K562 (cell line): ENCODE measurements around the gene PMFBP1. TPM values are rescaled to one million over a fixed set of nuclear protein-coding genes. Genes with fewer than 3 reads are reported as not detected.

Experiments
- BRD4 ChIP-seq: fragments of 200-600 bp; sonication (generic); IDR thresholded peaks from 2 replicates; pipeline ENCODE4 v1.6.1; 2017; ENCODE audit warnings: inconsistent platforms
- CXXC5 ChIP-seq: fragments of 250-450 bp; sonication (Bioruptor Pico); IDR thresholded peaks from 2 replicates; pipeline ENCODE4 v1.8.0; 2022; ENCODE audit warnings: inconsistent platforms, mild to moderate bottlenecking, moderate library complexity
- HDAC6 ChIP-seq: IDR thresholded peaks from 2 replicates; pipeline ENCODE4 v1.6.1; 2012; ENCODE audit warnings: low read depth, mild to moderate bottlenecking, control low read depth, inconsistent platforms, low read length, moderate library complexity
- NR3C1 ChIP-seq: sonication (generic); formaldehyde crosslinking; IDR thresholded peaks from 2 replicates; pipeline ENCODE4 v1.8.1; 2022; ENCODE audit warnings: missing genetic modification reagents
- SIN3B ChIP-seq: fragments of 450-650 bp; IDR thresholded peaks from 2 replicates; pipeline ENCODE4 v1.6.1; 2017; ENCODE audit warnings: low read depth, mild to moderate bottlenecking, moderate library complexity
- SMAD1 ChIP-seq: fragments of 150-350 bp; IDR thresholded peaks from 2 replicates; pipeline ENCODE4 v1.6.1; 2014; ENCODE audit warnings: low read length, low read depth; ENCODE audit not compliant: partially characterized antibody
- ZNF507 ChIP-seq: conservative IDR thresholded peaks from 2 replicates; pipeline ENCODE4 v1.6.1; 2017; ENCODE audit warnings: missing genetic modification characterization, missing compliant biosample characterization
- polyA plus RNA-seq, 8 experiments: library from polyadenylated mRNA; depleted of rRNA in 4 of 8; stranded (reverse) in 5 of 8; unstranded in 3 of 8; fragments of >200 nt; fragmentation: Nextera tagmentation in 2 of 8; fragmentation: Illumina TruSeq in 1 of 8; extraction: Ambion mirVana in 2 of 8; extraction: Trizol in 1 of 8; gene quantifications; 2 replicates each; pipeline versions ENCODE4 v1.2.1 to v1.2.3, GENCODE V29; 2011 to 2014; ENCODE audit warnings: inconsistent platforms in 1 of 8, missing spikeins in 1 of 8
- total RNA-seq, 7 experiments: library from RNA; depleted of rRNA in 6 of 7; stranded (reverse); fragments of >200 nt in 6 of 7; fragmentation: Illumina TruSeq in 2 of 7; extraction: Trizol in 2 of 7; gene quantifications; 2 replicates each; pipeline versions ENCODE4 v1.2.1 to v1.2.3, GENCODE V29; 2011 to 2021; ENCODE audit warnings: low replicate concordance in 1 of 7
- TF ChIP-seq, protein P1 (sequence below): fragments of 450-650 bp; formaldehyde crosslinking; IDR thresholded peaks from 2 replicates; pipeline ENCODE4 v1.4.0; 2020; ENCODE audit warnings: mild to moderate bottlenecking, moderate library complexity
- TF ChIP-seq, protein P2 (sequence below): fragments of 450-650 bp; IDR thresholded peaks from 2 replicates; pipeline ENCODE4 v1.6.1; 2016; ENCODE audit warnings: antibody characterized with exemption
- TF ChIP-seq, protein P3 (sequence below), 2 experiments: fragments of 150-350 bp in 1 of 2; IDR thresholded peaks; 2 replicates each; pipeline ENCODE4 v1.6.1; 2012 to 2016; ENCODE audit warnings: low read depth in 2 of 2, low read length in 2 of 2, mild to moderate bottlenecking in 1 of 2, moderate library complexity in 1 of 2
- TF ChIP-seq, protein P4 (sequence below): sonication (generic); formaldehyde crosslinking; IDR thresholded peaks from 2 replicates; pipeline ENCODE4 v1.8.1; 2022; ENCODE audit warnings: missing genetic modification reagents

Gene PMFBP1
- total and polyA plus RNA-seq, 9 of the 15 experiments (the other 6 are each of a cell fraction or from before 2014, with no cell fraction given) = 0.13 to 0.91 (median 0.47) TPM

DNA sequence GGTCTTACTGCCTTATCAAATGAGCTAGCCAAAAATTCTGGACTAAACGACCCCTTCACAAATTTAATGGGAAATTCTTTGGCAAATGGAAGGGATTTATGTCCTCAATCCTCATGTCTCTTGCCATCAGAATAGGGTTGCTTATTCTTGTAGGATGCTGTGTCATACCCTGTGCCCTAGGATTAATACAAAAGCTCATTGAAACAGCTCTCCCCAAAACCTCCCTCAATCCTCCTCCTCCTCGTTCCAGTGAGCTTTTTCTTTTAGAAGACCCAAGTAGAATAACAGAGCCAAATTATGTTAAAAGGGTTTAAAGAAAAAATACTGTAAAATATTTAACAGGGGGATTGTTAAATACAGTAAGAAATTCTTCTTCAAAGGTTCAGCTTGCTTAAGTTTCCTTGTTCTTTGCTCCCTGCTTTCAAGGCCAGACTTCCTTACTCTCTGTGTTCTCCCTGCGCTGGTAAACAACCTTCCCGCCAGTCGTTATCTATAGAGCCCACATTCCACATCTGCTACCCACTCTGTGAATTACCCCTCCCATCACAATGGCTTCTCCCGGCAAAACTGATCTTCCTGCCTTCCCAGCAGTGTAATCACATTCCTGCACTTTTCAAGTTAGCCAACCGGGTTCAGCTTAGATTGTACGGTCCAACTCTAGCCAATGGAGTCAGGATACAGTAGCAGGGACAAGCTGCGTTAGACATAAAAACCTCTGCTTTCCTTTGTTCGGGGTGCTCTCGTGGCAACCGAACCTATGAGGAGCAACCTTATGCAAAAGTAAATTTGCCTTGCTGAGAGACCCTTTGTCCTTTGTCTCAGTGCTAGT lies 99.2 kb downstream of the PMFBP1 start (continued):
- TF ChIP-seq, protein P1, sequence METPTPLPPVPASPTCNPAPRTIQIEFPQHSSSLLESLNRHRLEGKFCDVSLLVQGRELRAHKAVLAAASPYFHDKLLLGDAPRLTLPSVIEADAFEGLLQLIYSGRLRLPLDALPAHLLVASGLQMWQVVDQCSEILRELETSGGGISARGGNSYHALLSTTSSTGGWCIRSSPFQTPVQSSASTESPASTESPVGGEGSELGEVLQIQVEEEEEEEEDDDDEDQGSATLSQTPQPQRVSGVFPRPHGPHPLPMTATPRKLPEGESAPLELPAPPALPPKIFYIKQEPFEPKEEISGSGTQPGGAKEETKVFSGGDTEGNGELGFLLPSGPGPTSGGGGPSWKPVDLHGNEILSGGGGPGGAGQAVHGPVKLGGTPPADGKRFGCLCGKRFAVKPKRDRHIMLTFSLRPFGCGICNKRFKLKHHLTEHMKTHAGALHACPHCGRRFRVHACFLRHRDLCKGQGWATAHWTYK (CRISPR knock-in tag) = no peak
- TF ChIP-seq NR3C1 (CRISPR knock-in tag) = no peak
- no peak for TF ChIP-seq HDAC6
- TF ChIP-seq SIN3B = no peak
- TF ChIP-seq, protein P2, sequence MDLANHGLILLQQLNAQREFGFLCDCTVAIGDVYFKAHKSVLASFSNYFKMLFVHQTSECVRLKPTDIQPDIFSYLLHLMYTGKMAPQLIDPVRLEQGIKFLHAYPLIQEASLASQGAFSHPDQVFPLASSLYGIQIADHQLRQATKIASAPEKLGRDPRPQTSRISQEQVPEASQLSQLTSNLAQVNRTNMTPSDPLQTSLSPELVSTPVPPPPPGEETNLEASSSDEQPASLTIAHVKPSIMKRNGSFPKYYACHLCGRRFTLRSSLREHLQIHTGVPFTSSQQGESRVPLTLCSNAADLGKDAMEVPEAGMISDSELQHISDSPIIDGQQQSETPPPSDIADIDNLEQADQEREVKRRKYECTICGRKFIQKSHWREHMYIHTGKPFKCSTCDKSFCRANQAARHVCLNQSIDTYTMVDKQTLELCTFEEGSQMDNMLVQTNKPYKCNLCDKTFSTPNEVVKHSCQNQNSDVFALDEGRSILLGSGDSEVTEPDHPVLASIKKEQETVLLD = no peak
- TF ChIP-seq CXXC5 = peak; percentile 46; the same call in 1 of the 2 replicates
- no peak for TF ChIP-seq ZNF507 (tag)
- no peak for TF ChIP-seq BRD4
- TF ChIP-seq, protein P3, sequence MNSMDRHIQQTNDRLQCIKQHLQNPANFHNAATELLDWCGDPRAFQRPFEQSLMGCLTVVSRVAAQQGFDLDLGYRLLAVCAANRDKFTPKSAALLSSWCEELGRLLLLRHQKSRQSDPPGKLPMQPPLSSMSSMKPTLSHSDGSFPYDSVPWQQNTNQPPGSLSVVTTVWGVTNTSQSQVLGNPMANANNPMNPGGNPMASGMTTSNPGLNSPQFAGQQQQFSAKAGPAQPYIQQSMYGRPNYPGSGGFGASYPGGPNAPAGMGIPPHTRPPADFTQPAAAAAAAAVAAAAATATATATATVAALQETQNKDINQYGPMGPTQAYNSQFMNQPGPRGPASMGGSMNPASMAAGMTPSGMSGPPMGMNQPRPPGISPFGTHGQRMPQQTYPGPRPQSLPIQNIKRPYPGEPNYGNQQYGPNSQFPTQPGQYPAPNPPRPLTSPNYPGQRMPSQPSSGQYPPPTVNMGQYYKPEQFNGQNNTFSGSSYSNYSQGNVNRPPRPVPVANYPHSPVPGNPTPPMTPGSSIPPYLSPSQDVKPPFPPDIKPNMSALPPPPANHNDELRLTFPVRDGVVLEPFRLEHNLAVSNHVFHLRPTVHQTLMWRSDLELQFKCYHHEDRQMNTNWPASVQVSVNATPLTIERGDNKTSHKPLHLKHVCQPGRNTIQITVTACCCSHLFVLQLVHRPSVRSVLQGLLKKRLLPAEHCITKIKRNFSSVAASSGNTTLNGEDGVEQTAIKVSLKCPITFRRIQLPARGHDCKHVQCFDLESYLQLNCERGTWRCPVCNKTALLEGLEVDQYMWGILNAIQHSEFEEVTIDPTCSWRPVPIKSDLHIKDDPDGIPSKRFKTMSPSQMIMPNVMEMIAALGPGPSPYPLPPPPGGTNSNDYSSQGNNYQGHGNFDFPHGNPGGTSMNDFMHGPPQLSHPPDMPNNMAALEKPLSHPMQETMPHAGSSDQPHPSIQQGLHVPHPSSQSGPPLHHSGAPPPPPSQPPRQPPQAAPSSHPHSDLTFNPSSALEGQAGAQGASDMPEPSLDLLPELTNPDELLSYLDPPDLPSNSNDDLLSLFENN (IDR thresholded peaks at IDR 0.05; ENCODE audit: low read depth in 2 of 2, low read length in 2 of 2) = no peak
- no peak for TF ChIP-seq SMAD1
- TF ChIP-seq, protein P4, sequence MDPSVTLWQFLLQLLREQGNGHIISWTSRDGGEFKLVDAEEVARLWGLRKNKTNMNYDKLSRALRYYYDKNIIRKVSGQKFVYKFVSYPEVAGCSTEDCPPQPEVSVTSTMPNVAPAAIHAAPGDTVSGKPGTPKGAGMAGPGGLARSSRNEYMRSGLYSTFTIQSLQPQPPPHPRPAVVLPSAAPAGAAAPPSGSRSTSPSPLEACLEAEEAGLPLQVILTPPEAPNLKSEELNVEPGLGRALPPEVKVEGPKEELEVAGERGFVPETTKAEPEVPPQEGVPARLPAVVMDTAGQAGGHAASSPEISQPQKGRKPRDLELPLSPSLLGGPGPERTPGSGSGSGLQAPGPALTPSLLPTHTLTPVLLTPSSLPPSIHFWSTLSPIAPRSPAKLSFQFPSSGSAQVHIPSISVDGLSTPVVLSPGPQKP (CRISPR knock-in tag) = no peak
